K562 (cell line): ENCODE results near the gene SLC6A9. TPM values are rescaled to one million over a fixed set of nuclear protein-coding genes. Genes with fewer than 3 reads are reported as not detected.

ENCODE experiments used
- CREM ChIP-seq: IDR thresholded peaks from 2 replicates; pipeline ENCODE4 v1.6.1; 2014; ENCODE audit warnings: antibody characterized with exemption, low read depth
- CTBP1 ChIP-seq: fragments of 450-650 bp; IDR thresholded peaks from 2 replicates; pipeline ENCODE4 v1.6.1; 2016; ENCODE audit warnings: borderline replicate concordance
- MAZ ChIP-seq, 2 experiments: fragments of 450-650 bp in 1 of 2; sonication (generic) in 1 of 2; formaldehyde crosslinking; IDR thresholded peaks in 1 of 2; conservative IDR thresholded peaks in 1 of 2; 2 replicates each; pipeline versions ENCODE4 v1.4.0 to v1.5.0; 2020; ENCODE audit warnings: mild to moderate bottlenecking in 1 of 2, missing genetic modification reagents in 1 of 2
- MYC ChIP-seq, 2 experiments: fragments of 250-450 bp in 1 of 2; sonication (Bioruptor Pico) in 1 of 2; IDR thresholded peaks; 2 replicates each; pipeline versions ENCODE4 v1.5.1 to v1.6.1; 2012 to 2021; ENCODE audit warnings: low read depth in 2 of 2, borderline replicate concordance in 1 of 2, improper control_type of control experiment in 1 of 2, low read length in 1 of 2, mild to moderate bottlenecking in 1 of 2, moderate library complexity in 1 of 2
- POLR2A ChIP-seq: fragments of 450-650 bp; conservative IDR thresholded peaks from 2 replicates; pipeline ENCODE4 v1.6.1; 2016
- SAFB2 ChIP-seq: fragments of 200-400 bp; formaldehyde crosslinking; IDR thresholded peaks from 2 replicates; pipeline ENCODE4 v1.6.1; 2018; ENCODE audit warnings: borderline replicate concordance, low read length, low read depth, moderate library complexity; ENCODE audit not compliant: severe bottlenecking
- TOE1 ChIP-seq, 2 experiments: fragments of 450-650 bp in 1 of 2; sonication (generic) in 1 of 2; formaldehyde crosslinking in 1 of 2; IDR thresholded peaks; 2 replicates each; pipeline versions ENCODE4 v1.7.1 to v1.8.0; 2016 to 2022; ENCODE audit warnings: borderline replicate concordance in 2 of 2, mild to moderate bottlenecking in 2 of 2, antibody characterized with exemption in 1 of 2, inconsistent platforms in 1 of 2, low read depth in 1 of 2, missing genetic modification reagents in 1 of 2, moderate library complexity in 1 of 2
- ZC3H11A ChIP-seq: IDR thresholded peaks from 2 replicates; pipeline ENCODE4 v1.6.1; 2012; ENCODE audit warnings: low read depth, low read length, improper control_type of control experiment
- ZNF175 ChIP-seq: fragments of 200-800 bp; sonication (Bioruptor generic); IDR thresholded peaks from 2 replicates; pipeline ENCODE4 v1.6.1; 2016; ENCODE audit warnings: low read depth, mild to moderate bottlenecking, missing genetic modification characterization, missing compliant biosample characterization
- ZNF431 ChIP-seq: sonication (generic); formaldehyde crosslinking; IDR thresholded peaks from 2 replicates; pipeline ENCODE4 v1.8.0; 2022; ENCODE audit warnings: mild to moderate bottlenecking, missing genetic modification reagents
- polyA plus RNA-seq, 8 experiments: library from polyadenylated mRNA; depleted of rRNA in 4 of 8; stranded (reverse) in 5 of 8; unstranded in 3 of 8; fragments of >200 nt; fragmentation: Nextera tagmentation in 2 of 8; fragmentation: Illumina TruSeq in 1 of 8; extraction: Ambion mirVana in 2 of 8; extraction: Trizol in 1 of 8; gene quantifications; 2 replicates each; pipeline versions ENCODE4 v1.2.1 to v1.2.3, GENCODE V29; 2011 to 2014; ENCODE audit warnings: inconsistent platforms in 1 of 8, missing spikeins in 1 of 8
- total RNA-seq, 7 experiments: library from RNA; depleted of rRNA in 6 of 7; stranded (reverse); fragments of >200 nt in 6 of 7; fragmentation: Illumina TruSeq in 2 of 7; extraction: Trizol in 2 of 7; gene quantifications; 2 replicates each; pipeline versions ENCODE4 v1.2.1 to v1.2.3, GENCODE V29; 2011 to 2021; ENCODE audit warnings: low replicate concordance in 1 of 7
- TF ChIP-seq, protein P1 (sequence below): fragments of 150-350 bp; IDR thresholded peaks from 2 replicates; pipeline ENCODE4 v1.6.1; 2014; ENCODE audit warnings: low read depth, mild to moderate bottlenecking, low read length, borderline replicate concordance
- TF ChIP-seq, protein P2 (sequence below), 3 experiments: IDR thresholded peaks in 2 of 3; conservative IDR thresholded peaks in 1 of 3; 2 replicates each; pipeline ENCODE4 v1.5.1; 2011 to 2012; ENCODE audit warnings: low read length in 3 of 3, mild to moderate bottlenecking in 3 of 3, control low read depth in 2 of 3, improper control_type of control experiment in 1 of 3, inconsistent platforms in 1 of 3, low read depth in 1 of 3, mixed read lengths in 1 of 3, moderate library complexity in 1 of 3; ENCODE audit not compliant: insufficient read depth in 2 of 3
- TF ChIP-seq, protein P3 (sequence below): fragments of 450-650 bp; IDR thresholded peaks from 2 replicates; pipeline ENCODE4 v1.6.1; 2018; ENCODE audit warnings: mild to moderate bottlenecking, low read depth; ENCODE audit not compliant: partially characterized antibody
- TF ChIP-seq, protein P4 (sequence below): fragments of 150-350 bp; conservative IDR thresholded peaks from 2 replicates; pipeline ENCODE4 v1.6.1; 2014; ENCODE audit warnings: low read length

The SLC6A9 gene
- total and polyA plus RNA-seq, 9 of the 15 experiments (the other 6 are each of a cell fraction or from before 2014, with no cell fraction given) = 0.17 to 18.7 (median 2.9) TPM

DNA sequence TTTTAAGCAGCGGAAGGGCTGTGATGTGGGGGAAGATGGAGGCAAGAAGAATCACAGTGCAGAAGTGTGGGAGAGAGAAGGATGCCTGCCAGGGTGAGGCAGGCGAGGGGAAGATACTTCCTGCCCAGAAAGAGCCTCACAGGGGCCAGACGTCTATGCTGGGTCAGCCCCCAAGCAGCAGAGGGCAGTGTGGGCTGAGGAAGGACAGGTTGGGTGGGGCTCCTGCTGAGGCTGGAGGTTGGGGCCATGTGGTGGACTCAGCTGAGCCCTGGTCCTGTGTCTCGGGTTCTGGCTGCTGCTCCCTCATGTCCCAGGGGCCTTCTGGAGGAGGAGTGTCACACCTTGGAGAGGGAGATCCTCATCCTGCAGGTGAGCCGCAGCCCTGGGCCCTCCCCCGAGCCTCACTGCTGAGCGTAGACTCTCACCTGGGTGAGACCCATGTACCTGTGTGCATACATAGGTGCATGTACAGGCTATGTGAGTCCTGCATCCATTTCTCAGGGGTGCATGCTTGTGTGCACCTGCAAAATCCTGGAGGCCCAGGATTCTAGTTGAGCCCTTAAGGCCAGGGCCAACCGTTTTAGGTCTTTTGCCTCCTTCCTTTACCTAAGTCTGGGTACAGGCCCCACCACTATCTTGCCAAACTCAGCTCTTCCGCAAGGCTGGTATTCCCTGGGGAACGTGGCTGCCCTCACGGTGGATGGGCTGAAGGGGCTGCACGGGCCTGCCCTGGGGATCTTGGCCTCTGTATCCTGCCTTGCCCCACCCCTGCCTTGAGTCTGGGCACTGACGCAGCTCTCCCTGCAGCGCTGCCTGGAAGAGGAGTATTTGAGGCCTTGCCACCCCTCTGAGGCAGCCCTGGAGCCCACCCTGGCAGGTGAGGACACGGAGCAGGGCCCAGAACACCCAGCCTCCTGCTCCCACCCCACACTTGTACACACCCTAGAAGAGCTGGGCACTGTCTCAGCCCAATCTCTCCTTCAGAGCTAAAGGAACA, 36.2 kb downstream of the SLC6A9 start (continued):
- TF ChIP-seq, protein P1, sequence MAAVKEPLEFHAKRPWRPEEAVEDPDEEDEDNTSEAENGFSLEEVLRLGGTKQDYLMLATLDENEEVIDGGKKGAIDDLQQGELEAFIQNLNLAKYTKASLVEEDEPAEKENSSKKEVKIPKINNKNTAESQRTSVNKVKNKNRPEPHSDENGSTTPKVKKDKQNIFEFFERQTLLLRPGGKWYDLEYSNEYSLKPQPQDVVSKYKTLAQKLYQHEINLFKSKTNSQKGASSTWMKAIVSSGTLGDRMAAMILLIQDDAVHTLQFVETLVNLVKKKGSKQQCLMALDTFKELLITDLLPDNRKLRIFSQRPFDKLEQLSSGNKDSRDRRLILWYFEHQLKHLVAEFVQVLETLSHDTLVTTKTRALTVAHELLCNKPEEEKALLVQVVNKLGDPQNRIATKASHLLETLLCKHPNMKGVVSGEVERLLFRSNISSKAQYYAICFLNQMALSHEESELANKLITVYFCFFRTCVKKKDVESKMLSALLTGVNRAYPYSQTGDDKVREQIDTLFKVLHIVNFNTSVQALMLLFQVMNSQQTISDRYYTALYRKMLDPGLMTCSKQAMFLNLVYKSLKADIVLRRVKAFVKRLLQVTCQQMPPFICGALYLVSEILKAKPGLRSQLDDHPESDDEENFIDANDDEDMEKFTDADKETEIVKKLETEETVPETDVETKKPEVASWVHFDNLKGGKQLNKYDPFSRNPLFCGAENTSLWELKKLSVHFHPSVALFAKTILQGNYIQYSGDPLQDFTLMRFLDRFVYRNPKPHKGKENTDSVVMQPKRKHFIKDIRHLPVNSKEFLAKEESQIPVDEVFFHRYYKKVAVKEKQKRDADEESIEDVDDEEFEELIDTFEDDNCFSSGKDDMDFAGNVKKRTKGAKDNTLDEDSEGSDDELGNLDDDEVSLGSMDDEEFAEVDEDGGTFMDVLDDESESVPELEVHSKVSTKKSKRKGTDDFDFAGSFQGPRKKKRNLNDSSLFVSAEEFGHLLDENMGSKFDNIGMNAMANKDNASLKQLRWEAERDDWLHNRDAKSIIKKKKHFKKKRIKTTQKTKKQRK = no peak
- TF ChIP-seq TOE1 (IDR thresholded peaks at IDR 0.05; ENCODE audit: borderline replicate concordance) = peak; percentile 20; the same call in 1 of the 2 replicates
- TF ChIP-seq TOE1 (CRISPR knock-in tag; IDR thresholded peaks at IDR 0.05; ENCODE audit: borderline replicate concordance, low read depth) = no peak
- TF ChIP-seq, protein P2, sequence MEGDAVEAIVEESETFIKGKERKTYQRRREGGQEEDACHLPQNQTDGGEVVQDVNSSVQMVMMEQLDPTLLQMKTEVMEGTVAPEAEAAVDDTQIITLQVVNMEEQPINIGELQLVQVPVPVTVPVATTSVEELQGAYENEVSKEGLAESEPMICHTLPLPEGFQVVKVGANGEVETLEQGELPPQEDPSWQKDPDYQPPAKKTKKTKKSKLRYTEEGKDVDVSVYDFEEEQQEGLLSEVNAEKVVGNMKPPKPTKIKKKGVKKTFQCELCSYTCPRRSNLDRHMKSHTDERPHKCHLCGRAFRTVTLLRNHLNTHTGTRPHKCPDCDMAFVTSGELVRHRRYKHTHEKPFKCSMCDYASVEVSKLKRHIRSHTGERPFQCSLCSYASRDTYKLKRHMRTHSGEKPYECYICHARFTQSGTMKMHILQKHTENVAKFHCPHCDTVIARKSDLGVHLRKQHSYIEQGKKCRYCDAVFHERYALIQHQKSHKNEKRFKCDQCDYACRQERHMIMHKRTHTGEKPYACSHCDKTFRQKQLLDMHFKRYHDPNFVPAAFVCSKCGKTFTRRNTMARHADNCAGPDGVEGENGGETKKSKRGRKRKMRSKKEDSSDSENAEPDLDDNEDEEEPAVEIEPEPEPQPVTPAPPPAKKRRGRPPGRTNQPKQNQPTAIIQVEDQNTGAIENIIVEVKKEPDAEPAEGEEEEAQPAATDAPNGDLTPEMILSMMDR (IDR thresholded peaks at IDR 0.05 in 2 of 3, conservative IDR thresholded peaks at IDR 0.05 in 1 of 3; ENCODE audit: insufficient read depth in 2 of 3, low read depth in 1 of 3, low read length in 3 of 3) = peak; percentile 88 to 94 (median 92)
- 0 out of 2 replicates have a peak, but pooled peaks have one; percentile 14 for TF ChIP-seq POLR2A
- TF ChIP-seq MYC (IDR thresholded peaks at IDR 0.05; ENCODE audit: low read depth, low read length) = peak; percentile 85
- TF ChIP-seq MYC (CRISPR knock-in tag; IDR thresholded peaks at IDR 0.05; ENCODE audit: borderline replicate concordance, low read depth) = no peak
- TF ChIP-seq, protein P3, sequence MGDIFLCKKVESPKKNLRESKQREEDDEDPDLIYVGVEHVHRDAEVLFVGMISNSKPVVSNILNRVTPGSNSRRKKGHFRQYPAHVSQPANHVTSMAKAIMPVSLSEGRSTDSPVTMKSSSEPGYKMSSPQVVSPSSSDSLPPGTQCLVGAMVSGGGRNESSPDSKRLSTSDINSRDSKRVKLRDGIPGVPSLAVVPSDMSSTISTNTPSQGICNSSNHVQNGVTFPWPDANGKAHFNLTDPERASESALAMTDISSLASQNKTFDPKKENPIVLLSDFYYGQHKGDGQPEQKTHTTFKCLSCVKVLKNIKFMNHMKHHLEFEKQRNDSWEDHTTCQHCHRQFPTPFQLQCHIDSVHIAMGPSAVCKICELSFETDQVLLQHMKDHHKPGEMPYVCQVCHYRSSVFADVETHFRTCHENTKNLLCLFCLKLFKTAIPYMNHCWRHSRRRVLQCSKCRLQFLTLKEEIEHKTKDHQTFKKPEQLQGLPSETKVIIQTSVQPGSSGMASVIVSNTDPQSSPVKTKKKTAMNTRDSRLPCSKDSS = no peak
- peak; percentile 73; the same call in 1 of the 2 replicates for TF ChIP-seq CTBP1
- peak; percentile 55; the same call in 1 of the 2 replicates for TF ChIP-seq CREM
- TF ChIP-seq SAFB2 = no peak
- TF ChIP-seq ZNF431 = 0 out of 2 replicates have a peak, but pooled peaks have one; percentile 22
- TF ChIP-seq, protein P4, sequence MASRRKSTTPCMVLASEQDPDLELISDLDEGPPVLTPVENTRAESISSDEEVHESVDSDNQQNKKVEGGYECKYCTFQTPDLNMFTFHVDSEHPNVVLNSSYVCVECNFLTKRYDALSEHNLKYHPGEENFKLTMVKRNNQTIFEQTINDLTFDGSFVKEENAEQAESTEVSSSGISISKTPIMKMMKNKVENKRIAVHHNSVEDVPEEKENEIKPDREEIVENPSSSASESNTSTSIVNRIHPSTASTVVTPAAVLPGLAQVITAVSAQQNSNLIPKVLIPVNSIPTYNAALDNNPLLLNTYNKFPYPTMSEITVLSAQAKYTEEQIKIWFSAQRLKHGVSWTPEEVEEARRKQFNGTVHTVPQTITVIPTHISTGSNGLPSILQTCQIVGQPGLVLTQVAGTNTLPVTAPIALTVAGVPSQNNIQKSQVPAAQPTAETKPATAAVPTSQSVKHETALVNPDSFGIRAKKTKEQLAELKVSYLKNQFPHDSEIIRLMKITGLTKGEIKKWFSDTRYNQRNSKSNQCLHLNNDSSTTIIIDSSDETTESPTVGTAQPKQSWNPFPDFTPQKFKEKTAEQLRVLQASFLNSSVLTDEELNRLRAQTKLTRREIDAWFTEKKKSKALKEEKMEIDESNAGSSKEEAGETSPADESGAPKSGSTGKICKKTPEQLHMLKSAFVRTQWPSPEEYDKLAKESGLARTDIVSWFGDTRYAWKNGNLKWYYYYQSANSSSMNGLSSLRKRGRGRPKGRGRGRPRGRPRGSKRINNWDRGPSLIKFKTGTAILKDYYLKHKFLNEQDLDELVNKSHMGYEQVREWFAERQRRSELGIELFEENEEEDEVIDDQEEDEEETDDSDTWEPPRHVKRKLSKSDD = no peak
- no peak for TF ChIP-seq ZNF175
- TF ChIP-seq ZC3H11A = no peak
- peak; percentile 57 to 95; a peak in 3 of 4 replicates for TF ChIP-seq MAZ (CRISPR knock-in tag; conservative IDR thresholded peaks at IDR 0.05 in 1 of 2, IDR thresholded peaks at IDR 0.05 in 1 of 2)
